ENCODE measurements around the gene KDM3B.
"Not testable (repeated sequence)": the region's sequence is repeated elsewhere in the genome, so short reads cannot be mapped to it uniquely, and the experiment has no call there.

KDM3B gene, protein sequence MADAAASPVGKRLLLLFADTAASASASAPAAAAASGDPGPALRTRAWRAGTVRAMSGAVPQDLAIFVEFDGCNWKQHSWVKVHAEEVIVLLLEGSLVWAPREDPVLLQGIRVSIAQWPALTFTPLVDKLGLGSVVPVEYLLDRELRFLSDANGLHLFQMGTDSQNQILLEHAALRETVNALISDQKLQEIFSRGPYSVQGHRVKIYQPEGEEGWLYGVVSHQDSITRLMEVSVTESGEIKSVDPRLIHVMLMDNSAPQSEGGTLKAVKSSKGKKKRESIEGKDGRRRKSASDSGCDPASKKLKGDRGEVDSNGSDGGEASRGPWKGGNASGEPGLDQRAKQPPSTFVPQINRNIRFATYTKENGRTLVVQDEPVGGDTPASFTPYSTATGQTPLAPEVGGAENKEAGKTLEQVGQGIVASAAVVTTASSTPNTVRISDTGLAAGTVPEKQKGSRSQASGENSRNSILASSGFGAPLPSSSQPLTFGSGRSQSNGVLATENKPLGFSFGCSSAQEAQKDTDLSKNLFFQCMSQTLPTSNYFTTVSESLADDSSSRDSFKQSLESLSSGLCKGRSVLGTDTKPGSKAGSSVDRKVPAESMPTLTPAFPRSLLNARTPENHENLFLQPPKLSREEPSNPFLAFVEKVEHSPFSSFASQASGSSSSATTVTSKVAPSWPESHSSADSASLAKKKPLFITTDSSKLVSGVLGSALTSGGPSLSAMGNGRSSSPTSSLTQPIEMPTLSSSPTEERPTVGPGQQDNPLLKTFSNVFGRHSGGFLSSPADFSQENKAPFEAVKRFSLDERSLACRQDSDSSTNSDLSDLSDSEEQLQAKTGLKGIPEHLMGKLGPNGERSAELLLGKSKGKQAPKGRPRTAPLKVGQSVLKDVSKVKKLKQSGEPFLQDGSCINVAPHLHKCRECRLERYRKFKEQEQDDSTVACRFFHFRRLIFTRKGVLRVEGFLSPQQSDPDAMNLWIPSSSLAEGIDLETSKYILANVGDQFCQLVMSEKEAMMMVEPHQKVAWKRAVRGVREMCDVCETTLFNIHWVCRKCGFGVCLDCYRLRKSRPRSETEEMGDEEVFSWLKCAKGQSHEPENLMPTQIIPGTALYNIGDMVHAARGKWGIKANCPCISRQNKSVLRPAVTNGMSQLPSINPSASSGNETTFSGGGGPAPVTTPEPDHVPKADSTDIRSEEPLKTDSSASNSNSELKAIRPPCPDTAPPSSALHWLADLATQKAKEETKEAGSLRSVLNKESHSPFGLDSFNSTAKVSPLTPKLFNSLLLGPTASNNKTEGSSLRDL (N-terminal part only)

DNA sequence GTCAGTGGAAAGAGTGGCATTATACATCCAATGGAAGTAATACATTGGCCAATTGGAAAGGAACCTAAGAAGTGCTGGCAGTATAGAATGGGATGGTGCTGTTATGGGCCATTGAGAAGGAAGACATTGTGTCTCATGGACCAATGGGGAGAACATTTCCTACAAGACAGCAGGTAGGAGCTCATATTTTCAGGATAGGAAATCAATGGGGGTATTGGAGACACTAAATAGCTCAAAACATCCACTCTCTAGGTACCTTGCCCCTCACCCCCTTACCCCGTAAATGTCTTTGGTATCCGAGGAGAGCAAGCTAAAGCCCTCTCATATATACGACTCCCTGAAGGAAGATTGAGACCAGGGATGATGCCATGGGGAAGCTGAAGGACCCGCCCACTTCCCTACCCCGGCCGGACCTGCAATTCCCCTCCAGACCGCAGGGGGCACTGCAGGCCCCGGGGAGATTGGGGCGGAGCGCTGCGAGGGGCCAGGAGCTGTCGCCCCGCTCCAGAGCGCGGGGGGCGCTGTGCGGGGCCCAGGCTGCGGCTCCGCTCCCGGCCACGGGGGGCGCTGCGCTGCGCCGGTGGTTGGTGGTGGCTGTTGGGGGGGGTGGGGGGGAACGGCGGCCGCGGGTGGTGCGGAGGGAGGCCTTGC, at the start of gene KDM3B:
Gene KDM3B (plus strand): TSS at position 615 of the 651 bp plus-strand sequence. CDS start 111 bp downstream, outside the sequence.
- DNase-seq, result peak; percentile 89

DNA sequence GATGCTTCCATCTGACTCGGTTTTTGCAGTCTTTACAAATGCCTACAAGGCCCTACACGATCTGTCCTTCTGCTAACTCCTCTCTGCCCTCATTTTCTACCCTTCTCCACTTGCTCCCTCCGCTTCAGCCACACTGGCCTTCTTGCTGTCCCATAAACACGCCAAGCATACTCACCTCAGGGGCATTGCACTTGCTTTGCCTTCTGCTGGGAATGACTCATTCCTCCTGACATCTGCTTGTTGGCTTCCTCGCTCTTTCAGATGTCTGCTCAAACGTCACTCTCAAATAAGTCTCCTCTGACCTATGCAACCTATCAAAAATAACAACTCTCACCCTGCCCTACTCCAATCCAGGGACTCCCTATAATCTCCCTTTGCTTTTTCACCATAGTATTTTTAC, 49.1 kb upstream of the KDM3B start:
- DNase-seq, result no peak

DNA sequence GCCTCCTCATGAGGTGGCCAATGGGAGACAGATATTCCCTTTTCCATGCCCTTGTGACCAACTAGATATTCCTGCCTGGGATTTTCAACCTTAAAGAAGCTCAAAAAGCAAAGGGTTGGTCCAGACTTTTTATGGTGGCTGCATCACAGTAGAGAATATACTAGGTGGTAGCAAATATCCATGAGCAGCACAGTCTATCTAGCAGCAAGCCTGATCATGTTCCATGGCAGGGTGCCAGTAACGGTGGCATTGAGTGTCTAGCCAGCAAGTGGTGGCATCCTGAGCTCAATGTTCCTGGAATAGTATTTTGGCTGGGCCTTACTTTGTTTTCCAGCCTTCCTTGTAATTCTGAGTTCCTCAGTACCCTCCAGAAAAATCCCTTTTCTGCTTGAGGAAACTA, 46.7 kb upstream of the KDM3B start:
- DNase-seq, result no peak

DNA sequence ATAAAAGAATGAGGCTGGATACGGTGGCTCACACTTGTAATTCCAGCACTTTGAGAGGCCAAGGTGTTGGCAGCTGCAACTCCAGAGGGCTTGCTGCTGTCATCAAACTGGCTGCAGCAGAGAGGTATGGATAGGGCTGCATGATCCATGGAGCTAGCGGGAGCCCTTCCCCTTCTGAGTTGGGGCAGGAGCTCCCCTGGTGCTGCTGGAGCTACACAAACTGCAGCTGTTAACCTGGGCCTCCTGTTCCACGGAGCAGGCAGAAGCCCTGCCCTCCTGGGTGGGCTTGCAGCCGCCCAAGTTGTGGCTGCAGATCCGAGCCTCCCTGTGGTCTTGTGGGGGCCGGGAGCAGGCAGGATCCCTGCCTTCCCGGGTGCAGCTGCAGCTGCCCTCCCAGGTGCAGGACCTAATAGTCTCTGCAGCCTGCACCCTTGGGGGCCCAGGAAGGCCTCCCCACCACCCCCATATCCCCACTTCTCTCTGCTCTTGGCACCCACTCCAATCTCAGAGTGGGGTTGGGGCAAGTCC, 36.7 kb upstream of the KDM3B start:
- DNase-seq, result no peak

DNA sequence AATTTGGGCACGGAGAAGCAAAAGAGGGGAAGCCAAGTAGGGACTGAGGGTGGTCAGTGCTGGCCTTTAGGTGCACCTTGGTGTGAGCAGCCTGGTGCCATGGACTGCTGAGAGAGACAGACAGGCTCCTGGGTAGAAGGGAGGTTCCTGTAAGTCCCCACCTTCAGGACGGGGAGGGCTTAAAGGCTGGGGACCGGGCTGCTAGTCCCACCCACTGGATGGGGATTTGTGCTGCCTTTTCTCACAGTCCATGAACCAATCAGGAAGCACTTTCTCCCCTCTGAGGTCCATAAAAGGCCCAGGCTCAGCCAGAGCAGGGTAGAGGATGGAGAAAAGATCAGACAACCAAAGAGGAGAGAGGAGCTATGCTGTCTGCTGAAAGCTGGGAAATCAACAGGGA, 36.1 kb upstream of the KDM3B start:
- DNase-seq, result no peak

DNA sequence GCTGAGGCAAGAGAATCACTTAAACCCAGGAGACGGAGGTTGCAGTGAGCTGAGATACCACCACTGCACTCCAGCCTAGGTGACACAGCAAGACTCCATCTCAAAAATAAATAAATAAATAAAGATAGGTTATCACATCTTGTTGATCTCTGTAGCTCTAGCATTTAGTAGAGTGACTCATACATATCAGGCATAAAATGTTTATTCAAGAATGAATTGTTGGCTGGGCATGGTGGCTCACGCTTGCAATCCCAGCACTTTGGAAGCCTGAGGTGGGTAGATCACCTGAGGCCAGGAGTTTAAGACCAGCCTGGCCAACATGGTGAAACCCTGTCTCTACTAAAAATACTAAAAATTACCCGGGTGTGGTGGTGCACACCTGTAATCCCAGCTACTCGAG, 34.3 kb upstream of the KDM3B start:
- DNase-seq, result not testable (repeated sequence)

DNA sequence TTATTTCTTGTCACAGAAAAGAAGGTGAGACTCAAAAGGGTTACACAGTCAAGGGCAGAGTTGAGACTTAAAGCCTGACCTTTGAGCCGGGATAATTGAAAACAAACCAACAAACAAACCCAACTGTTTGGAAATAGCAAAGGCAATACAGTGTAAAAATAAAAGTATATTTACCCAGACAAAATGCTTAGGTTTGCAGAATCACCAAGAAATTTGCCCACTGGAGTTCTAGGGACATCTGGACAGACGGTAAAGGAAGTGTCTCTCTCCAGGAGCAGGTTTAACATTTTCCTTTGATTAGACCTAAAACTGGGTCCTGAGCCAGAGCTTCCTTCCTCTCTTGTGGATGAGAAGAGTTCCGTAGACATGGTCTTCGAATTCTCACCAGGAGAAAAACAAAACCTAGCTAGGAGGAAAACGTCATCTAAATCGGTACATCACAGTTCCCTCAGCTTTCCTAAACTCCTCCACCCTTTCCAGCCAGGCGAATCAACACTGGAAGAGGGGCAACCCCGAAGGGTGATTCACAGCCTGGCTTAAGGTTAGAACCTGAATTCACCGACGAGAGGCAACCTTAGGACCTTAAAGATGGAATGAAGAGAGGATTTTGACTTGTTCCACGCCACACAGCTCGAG, 21.6 kb upstream of the KDM3B start:
- DNase-seq, result no peak

DNA sequence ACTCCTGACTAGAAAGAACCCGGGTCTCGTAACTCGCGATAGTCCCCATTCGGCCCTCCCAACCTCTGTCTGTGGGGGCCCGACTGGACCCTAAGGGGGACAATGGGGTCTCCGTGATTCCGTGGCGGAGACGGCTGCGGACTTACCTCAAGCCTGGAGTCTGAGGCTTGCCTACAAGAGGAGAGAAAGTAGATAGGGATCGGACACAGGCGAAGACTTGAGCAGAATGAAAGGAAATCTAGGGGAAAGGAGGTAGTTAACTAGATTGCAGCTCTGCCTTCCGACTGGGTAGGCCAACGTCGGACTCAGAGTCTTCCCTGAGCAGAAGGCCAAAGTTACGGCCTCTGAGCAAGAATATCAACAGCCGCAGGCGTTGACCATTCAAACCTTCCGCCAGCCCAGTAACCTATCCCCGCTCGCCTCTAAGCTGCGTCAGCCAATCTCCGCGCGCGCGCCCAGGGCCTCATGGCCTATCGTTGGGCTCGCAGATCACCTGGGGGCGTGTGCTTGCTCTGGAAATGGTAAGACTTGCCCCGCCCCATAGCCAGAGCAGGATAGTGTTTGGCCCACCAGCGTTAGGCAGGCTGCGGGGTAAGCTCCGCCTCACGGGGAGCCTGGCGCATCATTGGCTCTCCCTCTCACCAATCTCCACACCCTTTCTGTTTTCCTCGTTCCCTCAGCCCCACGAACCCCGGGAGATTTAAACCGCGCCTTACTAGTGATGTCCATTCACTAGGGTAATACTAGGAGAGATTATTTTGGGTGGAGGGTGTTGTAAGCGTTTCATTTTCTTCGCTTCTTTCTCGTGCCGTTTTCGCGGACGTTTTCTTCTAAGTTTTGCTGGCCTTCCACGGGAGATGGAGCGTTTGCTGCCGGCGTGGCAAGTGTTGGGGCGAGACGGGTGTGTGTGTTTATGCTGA, 20.8 kb upstream of the KDM3B start, which contains the start of gene CDC25C:
Gene CDC25C (minus strand): TSS at position 356 of the 920 bp plus-strand sequence. CDS start 624 bp downstream, outside the sequence.
- DNase-seq, result peak; percentile 99

DNA sequence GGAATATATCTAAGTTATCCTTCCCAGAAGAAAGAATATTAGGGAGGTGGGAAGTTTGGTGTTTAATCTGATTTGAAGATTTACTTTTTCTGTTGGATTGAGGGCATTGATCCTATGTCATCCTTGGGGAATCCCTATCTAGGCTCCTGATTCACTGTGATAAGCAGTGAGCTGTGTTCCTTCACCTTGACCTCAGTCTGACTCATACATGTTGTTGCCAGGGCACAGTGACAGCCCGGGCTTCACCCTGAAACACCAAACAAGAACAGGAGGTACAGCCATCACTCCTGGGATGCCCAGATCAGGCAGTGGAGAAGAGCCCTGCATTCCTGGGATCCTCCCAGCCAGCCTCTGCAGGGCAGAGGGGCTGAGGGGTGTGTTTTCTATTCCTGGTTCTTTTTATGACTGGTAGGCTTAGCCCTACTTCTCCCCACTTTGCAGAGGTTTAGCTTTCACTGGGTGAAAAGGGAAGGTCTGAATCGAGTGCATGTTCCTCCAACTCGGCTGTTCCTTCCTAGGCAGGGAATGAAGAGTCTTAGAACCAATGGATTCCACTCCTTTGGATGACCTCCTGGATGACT, 17.5 kb upstream of the KDM3B start:
- no peak for DNase-seq

DNA sequence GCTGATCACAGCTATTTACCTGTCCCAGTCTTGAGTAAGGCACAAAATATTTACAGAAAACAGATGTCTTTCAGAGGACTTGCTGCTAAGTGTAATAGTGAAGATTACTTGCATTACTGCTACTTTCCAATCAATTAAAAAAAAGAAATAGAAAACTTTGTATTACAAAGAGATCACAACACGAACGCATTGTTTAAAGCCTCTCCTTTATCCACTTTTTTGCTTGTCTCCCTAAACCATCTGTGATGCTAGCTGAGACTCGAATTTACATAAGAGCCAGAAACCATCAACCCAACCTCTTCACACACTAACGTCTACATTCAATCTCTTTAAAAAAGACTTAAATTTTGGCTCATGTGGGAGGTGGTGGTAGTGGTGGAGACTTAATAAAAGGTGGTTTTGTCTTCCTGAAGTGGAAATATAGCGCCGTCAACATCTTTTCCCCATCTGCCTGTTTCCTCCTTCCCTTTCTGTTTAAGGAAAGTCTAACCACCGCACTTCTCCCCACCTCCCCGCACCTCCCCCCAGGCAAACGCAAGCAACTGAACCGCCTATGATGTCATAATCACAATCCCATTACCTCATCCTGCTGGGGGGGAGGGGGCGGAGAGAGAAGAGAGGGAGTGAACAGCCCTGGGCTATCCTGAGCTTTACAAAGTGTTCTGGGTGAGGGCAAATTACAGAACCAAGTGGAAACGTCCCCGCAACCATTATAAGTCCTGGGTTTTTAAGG, 15.4 kb upstream of the KDM3B start:
- no peak for DNase-seq

DNA sequence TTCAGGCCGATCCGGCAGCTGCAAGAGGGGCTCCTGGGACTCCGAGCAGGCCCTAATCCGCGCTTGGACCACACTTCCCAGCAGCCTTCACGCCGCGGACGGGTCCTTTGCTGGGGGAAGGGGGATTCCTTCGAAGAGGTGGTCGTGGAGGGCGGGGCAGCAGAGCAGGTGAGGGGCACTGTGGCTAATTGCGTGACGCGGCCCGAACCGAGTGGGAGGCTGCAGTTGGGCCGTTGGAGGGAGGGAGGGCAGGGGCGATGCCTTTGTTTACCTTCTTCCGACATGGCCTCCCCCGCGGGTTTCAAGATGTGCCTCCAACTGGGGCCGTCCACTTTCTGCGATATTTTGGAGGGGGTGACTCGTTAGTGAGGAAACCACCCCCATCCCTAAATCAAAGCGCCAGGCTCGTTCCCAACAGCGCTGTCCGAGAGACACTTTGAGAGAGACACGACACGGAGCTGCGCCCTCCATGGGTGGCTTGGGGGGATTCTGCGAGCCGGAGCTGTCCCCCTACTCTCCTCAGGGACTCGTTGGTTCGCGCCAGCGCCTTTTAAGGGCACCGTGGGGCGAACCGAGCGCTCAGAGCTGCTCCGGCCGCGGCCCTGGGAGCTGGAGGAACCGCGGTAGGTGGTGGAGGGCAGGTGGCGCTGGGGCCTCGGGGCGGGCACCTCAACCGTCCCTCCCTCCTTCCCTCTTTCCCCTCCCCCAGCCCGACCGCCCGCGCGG, 14.6 kb upstream of the KDM3B start, which contains the start of gene FAM53C:
Gene FAM53C (plus strand): TSS at position 582 of the 726 bp plus-strand sequence. CDS start 3,070 bp downstream, outside the sequence.
- peak; percentile 93 for DNase-seq

DNA sequence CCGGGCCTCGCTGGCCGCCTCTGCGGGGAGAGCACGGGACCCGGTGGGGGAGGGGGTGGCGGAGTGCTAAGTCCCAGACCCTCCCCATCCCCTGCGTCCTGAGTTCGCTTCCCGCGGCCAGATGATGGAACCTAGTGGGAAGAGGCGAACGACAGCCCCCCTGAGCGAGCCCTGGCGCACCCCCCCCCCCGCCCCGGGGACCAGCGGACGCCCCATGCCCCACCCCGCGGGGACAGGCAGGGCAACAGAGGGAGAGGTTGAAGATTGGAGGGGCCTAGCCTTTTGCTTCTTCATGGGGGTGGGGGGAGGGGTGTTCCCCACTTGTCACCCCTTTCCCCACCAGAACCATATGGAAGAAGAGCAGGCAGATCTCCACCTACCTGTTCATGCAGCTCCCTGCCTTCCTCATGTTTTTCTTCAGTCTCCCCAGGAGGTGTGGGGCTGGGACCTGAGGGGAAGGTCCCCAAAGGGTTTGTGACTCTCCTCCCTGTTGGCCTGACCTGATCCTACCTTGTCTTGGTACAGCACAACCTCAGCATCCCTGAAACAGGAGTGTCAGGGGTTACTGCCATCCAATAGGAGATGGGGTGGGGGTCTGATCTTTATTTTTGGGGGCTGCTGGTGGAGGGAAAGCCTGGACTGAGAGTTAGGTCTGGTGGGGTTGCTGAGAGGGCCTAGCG, 13.9 kb upstream of the KDM3B start:
- peak; percentile 11 for DNase-seq

DNA sequence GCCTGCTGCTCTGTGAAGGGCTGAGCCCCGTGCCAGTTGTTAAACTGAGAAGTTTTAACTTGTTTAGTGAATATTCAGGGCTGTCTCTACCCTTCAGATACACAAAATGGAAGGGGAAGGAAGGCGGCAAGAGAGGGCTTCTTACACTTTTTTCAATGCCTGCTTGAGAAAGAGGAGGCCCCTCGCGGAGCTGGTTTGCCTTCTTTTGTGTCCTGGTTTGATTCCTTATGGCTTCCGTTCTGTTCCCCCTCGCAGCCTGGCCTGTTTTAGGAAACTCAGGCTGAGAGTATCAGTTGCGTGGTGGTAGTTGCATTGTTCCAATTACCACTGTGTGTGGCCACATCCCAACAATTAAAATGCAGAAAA, 13.4 kb upstream of the KDM3B start:
- no peak for DNase-seq

DNA sequence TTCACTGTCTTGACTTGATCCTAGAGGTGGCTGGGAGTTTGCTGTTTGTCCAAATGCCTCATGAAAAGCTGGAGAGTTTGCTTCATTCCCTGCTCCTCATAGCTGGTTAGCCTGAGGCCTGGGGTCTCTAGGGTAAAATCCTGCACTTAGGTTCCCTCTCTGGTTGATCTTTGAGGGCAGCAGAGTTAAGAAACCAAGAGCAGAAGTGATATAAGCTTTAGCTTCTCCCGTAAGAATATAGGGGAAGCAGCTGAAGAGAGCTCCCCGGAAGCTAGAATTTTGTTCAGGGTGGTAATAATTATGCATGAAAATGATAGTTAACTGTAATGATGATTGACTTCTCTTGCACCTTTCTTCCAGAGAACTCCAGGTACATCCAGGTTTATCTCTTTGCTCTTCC, 13.0 kb upstream of the KDM3B start:
- no peak for DNase-seq

DNA sequence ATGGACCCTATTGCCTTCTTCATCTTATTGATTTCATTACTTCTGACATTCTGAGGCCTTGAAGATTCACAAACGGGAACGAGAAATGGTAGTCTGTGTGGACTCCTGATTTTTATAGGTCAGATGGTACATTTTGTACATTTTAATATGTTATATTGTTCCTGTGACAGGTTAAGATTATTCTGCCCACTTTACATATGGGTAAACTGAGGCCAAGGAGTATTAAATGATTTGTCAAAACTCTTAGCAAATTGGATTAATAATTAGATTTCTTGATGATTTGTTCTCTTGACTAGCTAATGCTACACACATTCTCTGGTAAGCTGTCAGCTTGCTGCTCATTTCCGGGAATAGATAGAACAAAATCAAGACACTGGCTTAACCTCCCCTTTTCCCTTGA, 12.5 kb upstream of the KDM3B start:
- DNase-seq, result no peak

DNA sequence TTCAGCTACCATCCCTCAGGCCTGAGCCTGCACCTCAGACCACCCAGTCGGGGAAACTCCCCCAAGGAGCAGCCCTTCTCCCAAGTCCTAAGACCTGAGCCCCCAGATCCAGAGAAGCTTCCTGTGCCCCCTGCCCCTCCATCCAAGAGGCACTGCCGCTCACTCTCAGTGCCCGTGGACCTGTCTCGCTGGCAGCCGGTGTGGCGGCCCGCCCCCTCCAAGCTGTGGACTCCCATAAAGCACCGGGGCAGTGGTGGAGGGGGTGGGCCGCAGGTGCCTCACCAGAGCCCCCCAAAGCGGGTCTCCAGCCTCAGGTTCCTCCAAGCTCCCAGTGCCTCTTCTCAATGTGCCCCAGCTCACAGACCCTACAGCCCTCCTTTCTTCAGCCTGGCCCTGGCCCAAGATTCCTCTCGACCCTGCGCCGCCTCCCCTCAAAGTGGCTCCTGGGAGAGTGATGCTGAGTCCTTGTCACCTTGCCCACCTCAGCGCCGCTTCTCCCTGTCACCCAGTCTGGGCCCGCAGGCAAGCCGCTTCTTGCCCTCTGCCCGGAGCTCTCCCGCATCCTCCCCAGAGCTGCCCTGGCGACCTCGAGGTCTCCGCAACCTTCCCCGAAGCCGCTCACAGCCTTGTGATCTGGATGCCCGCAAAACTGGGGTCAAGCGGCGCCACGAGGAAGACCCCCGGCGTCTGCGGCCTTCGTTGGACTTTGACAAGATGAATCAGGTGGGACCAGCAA, 7.4 kb upstream of the KDM3B start:
- DNase-seq, result no peak

DNA sequence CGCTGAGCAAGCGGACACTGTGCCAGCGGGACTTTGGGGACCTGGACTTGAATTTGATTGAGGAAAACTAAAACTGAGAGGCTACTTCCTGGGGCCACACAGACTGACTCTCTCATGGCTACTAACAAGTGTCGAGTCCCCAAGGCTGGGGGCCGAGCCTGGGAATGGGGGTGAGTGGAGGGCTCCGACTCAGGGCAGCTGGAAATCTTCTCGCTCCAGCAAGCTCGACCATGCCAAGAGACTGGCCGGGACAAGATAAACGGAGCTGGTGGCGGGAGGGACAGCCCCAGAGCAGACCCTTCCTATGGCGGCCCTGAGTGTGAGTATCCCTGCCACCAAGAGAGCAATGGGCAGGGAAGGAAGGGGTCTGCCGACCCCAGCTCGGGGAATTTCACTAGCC, 5.6 kb upstream of the KDM3B start:
- DNase-seq, result no peak
